Stimulated activated CD8-positive, alpha-beta memory T cell treated with anti-CD3 and anti-CD28 coated beads, Interleukin-4, amount 100 ng/mL, for 24 hours (primary cell): ENCODE data around the gene HERC2.
"Not testable (repeated sequence)": the region's sequence is repeated elsewhere in the genome, so short reads cannot be mapped to it uniquely, and the experiment has no call there.

Experiments used
- DNase-seq: peaks from one replicate; pipeline ENCODE4 v3.0.0-alpha.2; 2020; ENCODE audit warnings: low read depth

HERC2 gene

GRCh38 chr15:28273873-28274610, 47.9 kb downstream of the HERC2 start:
- DNase-seq = no peak

GRCh38 chr15:28273468-28273867, 48.5 kb downstream of the HERC2 start:
- DNase-seq = no peak

- DNase-seq = no peak
These were observed 49.4 kb downstream of the HERC2 start for GRCh38 chr15:28272587-28272986.

- no peak for DNase-seq
These were observed 50.2 kb downstream of the HERC2 start for GRCh38 chr15:28271697-28272260.

GRCh38 chr15:28269097-28269496, 52.9 kb downstream of the HERC2 start:
- no peak for DNase-seq

- DNase-seq = no peak
These were observed 54.3 kb downstream of the HERC2 start for GRCh38 chr15:28267727-28268126.

- no peak for DNase-seq
These were observed 56.5 kb downstream of the HERC2 start for GRCh38 chr15:28265334-28266019.

GRCh38 chr15:28264166-28264565, 57.8 kb downstream of the HERC2 start:
- DNase-seq = no peak

- DNase-seq = no peak
These were observed 59.5 kb downstream of the HERC2 start for GRCh38 chr15:28262438-28262837.

- DNase-seq = no peak
These were observed 61.3 kb downstream of the HERC2 start for GRCh38 chr15:28260722-28261121.

- DNase-seq = no peak
These were observed 61.7 kb downstream of the HERC2 start for GRCh38 chr15:28260317-28260716.

GRCh38 chr15:28255965-28256364, 66.0 kb downstream of the HERC2 start:
- DNase-seq = no peak

GRCh38 chr15:28252831-28253230, 69.1 kb downstream of the HERC2 start:
- no peak for DNase-seq

GRCh38 chr15:28246605-28247004, 75.4 kb downstream of the HERC2 start:
- no peak for DNase-seq

GRCh38 chr15:28243901-28244300, 78.1 kb downstream of the HERC2 start:
- no peak for DNase-seq

- no peak for DNase-seq
These were observed 78.6 kb downstream of the HERC2 start for GRCh38 chr15:28243399-28243798.

- DNase-seq = not testable (repeated sequence)
These were observed 83.7 kb downstream of the HERC2 start for GRCh38 chr15:28238296-28238695.

- DNase-seq = not testable (repeated sequence)
These were observed 90.2 kb downstream of the HERC2 start for GRCh38 chr15:28231743-28232142.

- not testable (repeated sequence) for DNase-seq
These were observed 90.6 kb downstream of the HERC2 start for GRCh38 chr15:28231336-28231735.

- not testable (repeated sequence) for DNase-seq
These were observed 92.9 kb downstream of the HERC2 start for GRCh38 chr15:28228990-28229640.

GRCh38 chr15:28228096-28228495, 93.9 kb downstream of the HERC2 start:
- no peak for DNase-seq

GRCh38 chr15:28227303-28227702, 94.7 kb downstream of the HERC2 start:
- DNase-seq = not testable (repeated sequence)

- not testable (repeated sequence) for DNase-seq
These were observed 99.4 kb downstream of the HERC2 start for GRCh38 chr15:28222612-28223011.
